CD4-positive, alpha-beta T cell treated with Interleukin-4 for 1 hour (primary cell): Measurements from ENCODE around the gene TECR.
A peak's percentile ranks its signal among the peaks of the same experiment; 100 is the strongest.
"Not testable (repeated sequence)": the region's sequence is repeated elsewhere in the genome, so short reads cannot be mapped to it uniquely, and the experiment has no call there.

Experiments used
- DNase-seq, 2 donors: peaks; one replicate each; pipeline ENCODE4 v3.0.0-alpha.2; 2020 to 2022

TECR gene

GRCh38 chr19:14599548-14600147 is 70.3 kb downstream of the TECR start:
- DNase-seq, result no peak

GRCh38 chr19:14603990-14604387 is 74.6 kb downstream of the TECR start:
- peak in 1 of 2 donors; percentile 56 for DNase-seq

- no peak for DNase-seq
Observed at GRCh38 chr19:14606627-14607026, 77.2 kb downstream of the TECR start.

- no peak for DNase-seq
Observed at GRCh38 chr19:14611051-14611450, 81.7 kb downstream of the TECR start.

- DNase-seq, result not testable (repeated sequence)
Observed at GRCh38 chr19:14612242-14612641, 82.8 kb downstream of the TECR start.

- DNase-seq, result no peak
Observed at GRCh38 chr19:14612657-14613056, 83.3 kb downstream of the TECR start.

- DNase-seq, result peak in 1 of 2 donors; percentile 38
Observed at GRCh38 chr19:14613399-14614098, 84.2 kb downstream of the TECR start.

- peak; percentile 20 to 65 for DNase-seq
Observed at GRCh38 chr19:14614099-14614412, 84.7 kb downstream of the TECR start.
